A549 (cell line): ENCODE results near the gene TERB2. TPM values are rescaled to one million over a fixed set of nuclear protein-coding genes. Genes with fewer than 3 reads are reported as not detected.

Experiments
- ATAC-seq, 2 experiments: fragments of 200-7000 bp in 1 of 2; fragments of >200 bp in 1 of 2; cut with Nextera tagmentation in 1 of 2; cut with Tn5 transposase in 1 of 2; 3 replicates each; pipeline versions ENCODE4 v1.8.0 to v1.9.1; 2018 to 2020; ENCODE audit warnings: mild to moderate bottlenecking in 1 of 2, moderate library complexity in 1 of 2
- CTCF ChIA-PET: fragments of 300-600 bp; sonication (Branson Sonifier 250); formaldehyde crosslinking; extraction: SDS; loops from one replicate; lab custom pipeline; 2021; ENCODE audit warnings: antibody characterized with exemption, inconsistent platforms; lab: Yijun Ruan, JAX
- POLR2A ChIA-PET: fragments of 350-600 bp; formaldehyde crosslinking; extraction: SDS; loops from one replicate; lab custom pipeline; 2021; ENCODE audit warnings: antibody characterized with exemption, inconsistent platforms; lab: Yijun Ruan, JAX
- DNase-seq, 2 experiments: peaks; one replicate each; pipeline versions ENCODE4 v3.0.0 to v3.0.0-alpha.2; 2011 to 2016; ENCODE audit warnings: low read depth in 1 of 2, low spot score in 1 of 2
- FAIRE-seq: peaks from 2 replicates; lab custom pipeline; 2011; peaks lifted over from hg19 to GRCh38; lab: Jason Lieb, UNC
- H3K27ac ChIP-seq, 2 experiments: fragments of >200 bp; sonication (Bioruptor Twin); formaldehyde crosslinking; 3 replicates each; pipeline ENCODE4 v1.5.1; 2016 to 2017
- H3K4me1 ChIP-seq: fragments of >200 bp; sonication (Bioruptor Twin); formaldehyde crosslinking; 3 replicates; pipeline ENCODE4 v1.6.1; 2016
- H3K4me2 ChIP-seq: fragments of >200 bp; sonication (Bioruptor Twin); formaldehyde crosslinking; 3 replicates; pipeline ENCODE4 v1.6.1; 2016
- H3K4me3 ChIP-seq: fragments of >200 bp; sonication (Bioruptor Twin); formaldehyde crosslinking; 3 replicates; pipeline ENCODE4 v1.5.1; 2016
- H3K9me3 ChIP-seq: fragments of >200 bp; sonication (Bioruptor Twin); formaldehyde crosslinking; 3 replicates; pipeline ENCODE4 v1.6.1; 2016
- CBX8 ChIP-seq: fragments of 200-600 bp; sonication (generic); IDR thresholded peaks from 2 replicates; pipeline ENCODE4 v1.6.1; 2016
- CHD2 ChIP-seq: fragments of 150-350 bp; IDR thresholded peaks from 2 replicates; pipeline ENCODE4 v1.6.1; 2014; ENCODE audit warnings: low read length; ENCODE audit not compliant: partially characterized antibody
- CTCF ChIP-seq: fragments of >200 bp; sonication (Bioruptor Twin); formaldehyde crosslinking; IDR thresholded peaks from 3 replicates; pipeline ENCODE4 v1.5.1; 2016
- EHF ChIP-seq: fragments of 250-450 bp; sonication (Bioruptor Pico); IDR thresholded peaks from 2 replicates; pipeline ENCODE4 v1.5.0; 2020; ENCODE audit warnings: mild to moderate bottlenecking
- EHMT2 ChIP-seq: fragments of 200-600 bp; sonication (generic); IDR thresholded peaks from 2 replicates; pipeline ENCODE4 v1.6.1; 2016; ENCODE audit warnings: antibody characterized with exemption, low read depth, mild to moderate bottlenecking, moderate library complexity
- ELK1 ChIP-seq: fragments of 150-350 bp; IDR thresholded peaks from 2 replicates; pipeline ENCODE4 v1.6.1; 2014; ENCODE audit warnings: low read depth, mild to moderate bottlenecking, low read length
- FOSB ChIP-seq: fragments of 250-450 bp; sonication (Bioruptor Pico); IDR thresholded peaks from 2 replicates; pipeline ENCODE4 v1.5.0; 2020; ENCODE audit warnings: mild to moderate bottlenecking, moderate library complexity
- HOXB13 ChIP-seq: fragments of 250-450 bp; sonication (Bioruptor Pico); IDR thresholded peaks from 2 replicates; pipeline ENCODE4 v1.5.0; 2020; ENCODE audit warnings: low read depth, mild to moderate bottlenecking, moderate library complexity
- JUN ChIP-seq, 2 experiments: fragments of >200 bp; sonication (Bioruptor Twin); formaldehyde crosslinking; IDR thresholded peaks; 2 replicates in 1 of 2; 3 replicates in 1 of 2; pipeline ENCODE4 v1.6.1; 2016 to 2017
- JUNB ChIP-seq: fragments of >200 bp; sonication (Bioruptor Twin); formaldehyde crosslinking; IDR thresholded peaks from 2 replicates; pipeline ENCODE4 v1.6.1; 2016
- KDM1A ChIP-seq: fragments of 200-600 bp; sonication (generic); IDR thresholded peaks from 2 replicates; pipeline ENCODE4 v1.6.1; 2016; ENCODE audit warnings: low read depth, mild to moderate bottlenecking
- KDM5A ChIP-seq: fragments of 200-600 bp; sonication (generic); IDR thresholded peaks from 2 replicates; pipeline ENCODE4 v1.6.1; 2016; ENCODE audit warnings: antibody characterized with exemption, mild to moderate bottlenecking
- MAFK ChIP-seq: fragments of 450-650 bp; IDR thresholded peaks from 2 replicates; pipeline ENCODE4 v1.6.1; 2014; ENCODE audit not compliant: partially characterized antibody
- MYC ChIP-seq: IDR thresholded peaks from 2 replicates; pipeline ENCODE4 v1.6.1; 2012; ENCODE audit warnings: mild to moderate bottlenecking, inconsistent platforms, low read length, improper control_type of control experiment, borderline replicate concordance
- NFE2L2 ChIP-seq: fragments of 150-350 bp; conservative IDR thresholded peaks from 2 replicates; pipeline ENCODE4 v1.6.1; 2014; ENCODE audit warnings: low read length
- NPAS2 ChIP-seq: fragments of 250-450 bp; sonication (Bioruptor Pico); IDR thresholded peaks from 2 replicates; pipeline ENCODE4 v1.8.0; 2022; ENCODE audit warnings: mild to moderate bottlenecking, moderate library complexity, borderline replicate concordance
- PHF8 ChIP-seq: fragments of 200-600 bp; sonication (generic); IDR thresholded peaks from 2 replicates; pipeline ENCODE4 v1.6.1; 2016; ENCODE audit warnings: low read depth, mild to moderate bottlenecking, antibody characterized with exemption, moderate library complexity, borderline replicate concordance
- POLR2A ChIP-seq: IDR thresholded peaks from 2 replicates; pipeline ENCODE4 v1.6.1; 2012; ENCODE audit warnings: mild to moderate bottlenecking, low read length
- RNF2 ChIP-seq: fragments of 200-600 bp; sonication (generic); IDR thresholded peaks from 2 replicates; pipeline ENCODE4 v1.6.1; 2016; ENCODE audit warnings: low read depth, mild to moderate bottlenecking, antibody characterized with exemption, moderate library complexity, borderline replicate concordance
- SMC3 ChIP-seq: fragments of >200 bp; sonication (Bioruptor Twin); formaldehyde crosslinking; IDR thresholded peaks from 3 replicates; pipeline ENCODE4 v1.6.1; 2018; ENCODE audit warnings: inconsistent platforms
- SREBF2 ChIP-seq: fragments of 450-650 bp; IDR thresholded peaks from 2 replicates; pipeline ENCODE4 v1.6.1; 2014; ENCODE audit warnings: mild to moderate bottlenecking, moderate library complexity
- TFCP2L1 ChIP-seq: fragments of 250-450 bp; sonication (Bioruptor Pico); IDR thresholded peaks from 2 replicates; pipeline ENCODE4 v1.5.0; 2021; ENCODE audit warnings: mild to moderate bottlenecking
- TP53 ChIP-seq: fragments of 250-450 bp; sonication (Bioruptor Pico); IDR thresholded peaks from 2 replicates; pipeline ENCODE4 v1.5.0; 2021; ENCODE audit warnings: mild to moderate bottlenecking, moderate library complexity
- ZC3H11A ChIP-seq: fragments of 450-650 bp; IDR thresholded peaks from 2 replicates; pipeline ENCODE4 v1.6.1; 2014; ENCODE audit warnings: antibody characterized with exemption, mild to moderate bottlenecking
- WGBS: methylation state at CpG from one replicate; pipeline ENCODE4 v1.1.6; 2017; ENCODE audit errors: missing lambda C conversion rate; 5-methylcytosine and 5-hydroxymethylcytosine counted together
- polyA minus RNA-seq: library from RNA; depleted of rRNA, polyadenylated mRNA; stranded (reverse); fragments of >200 nt; gene quantifications from 2 replicates; pipeline ENCODE4 v1.2.3, GENCODE V29; 2011; rRNA and poly(A)+ RNA removed
- polyA plus RNA-seq, 4 experiments: library from polyadenylated mRNA; depleted of rRNA in 3 of 4; stranded (reverse); fragments of >200 nt; fragmentation: RNase III in 1 of 4; extraction: RNeasy Plus Mini Kit Qiagen cat#74134 plus additional on column Dnase treatment in 1 of 4; gene quantifications; 2 replicates in 3 of 4; 3 replicates in 1 of 4; pipeline ENCODE4 v1.2.3, GENCODE V29; 2011 to 2017
- TF ChIP-seq, protein P1 (sequence below): fragments of 450-650 bp; IDR thresholded peaks from 2 replicates; pipeline ENCODE4 v1.6.1; 2014; ENCODE audit warnings: antibody characterized with exemption

The TERB2 gene, protein sequence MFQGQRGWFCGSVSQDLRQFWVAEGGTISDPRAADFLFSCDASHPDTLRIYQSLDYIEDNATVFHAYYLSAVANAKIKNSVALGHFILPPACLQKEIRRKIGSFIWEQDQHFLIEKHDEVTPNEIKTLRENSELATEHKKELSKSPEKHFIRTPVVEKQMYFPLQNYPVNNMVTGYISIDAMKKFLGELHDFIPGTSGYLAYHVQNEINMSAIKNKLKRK
- polyA plus RNA-seq (2011; rRNA removed) (not detected in 2 replicates), polyA plus RNA-seq (2017; fragmentation: RNase III; extraction: RNeasy Plus Mini Kit Qiagen cat#74134 plus additional on column Dnase treatment) (not detected in 3 replicates), polyA minus RNA-seq (not detected in 2 replicates)
- polyA plus RNA-seq (2012; cell fraction: cytosol; rRNA removed) = not detected in 2 replicates
- not detected in 2 replicates for polyA plus RNA-seq (2012; cell fraction: nucleus; rRNA removed)

- ChIA-PET POLR2A (no interaction called here), CTCF (no interaction called here)
- WGBS = 86% methylated on average over 13 of the region's 13 CpGs
- no peaks in the 10 kb centered on the region for H3K4me1 ChIP-seq
- no peaks in the 10 kb centered on the region for H3K9me3 ChIP-seq
- no peak for ATAC-seq
- no peak for DNase-seq
- no peak within 1 kb of the TSS for H3K27ac ChIP-seq
- H3K4me3 ChIP-seq = no peak within 1 kb of the TSS
- no peak within 1 kb of the TSS for H3K4me2 ChIP-seq
- TF ChIP-seq ZC3H11A (no peak), HOXB13 (CRISPR knock-in tag) (no peak), MYC (no peak), RNF2 (no peak), POLR2A (no peak), SREBF2 (no peak), TFCP2L1 (no peak), NFE2L2 (no peak), SMC3 (no peak), FOSB (CRISPR knock-in tag) (no peak), TP53 (CRISPR knock-in tag) (no peak), JUN (IDR thresholded peaks at IDR 0.05) (no peak), KDM1A (no peak), EHF (CRISPR knock-in tag) (no peak), JUNB (no peak), MAFK (no peak), EHMT2 (no peak)
- TF ChIP-seq, all 56 proteins: peak for 0
- FAIRE-seq = no peak
Measured at GRCh38 chr15:44956388-44956787, at the start of gene TERB2. Gene TERB2, plus strand, starts transcription at chr15:44956687. Its CDS starts 32 bp downstream, at chr15:44956719.

- FAIRE-seq (no peak), ATAC-seq (no peak), DNase-seq (no peak)
- CTCF ChIA-PET = no interaction called here
- TF ChIP-seq, protein P1, sequence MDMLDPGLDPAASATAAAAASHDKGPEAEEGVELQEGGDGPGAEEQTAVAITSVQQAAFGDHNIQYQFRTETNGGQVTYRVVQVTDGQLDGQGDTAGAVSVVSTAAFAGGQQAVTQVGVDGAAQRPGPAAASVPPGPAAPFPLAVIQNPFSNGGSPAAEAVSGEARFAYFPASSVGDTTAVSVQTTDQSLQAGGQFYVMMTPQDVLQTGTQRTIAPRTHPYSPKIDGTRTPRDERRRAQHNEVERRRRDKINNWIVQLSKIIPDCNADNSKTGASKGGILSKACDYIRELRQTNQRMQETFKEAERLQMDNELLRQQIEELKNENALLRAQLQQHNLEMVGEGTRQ = no peak
- no peak for TF ChIP-seq CTCF
- TF ChIP-seq MYC = no peak
- no peak for TF ChIP-seq PHF8
- TF ChIP-seq NPAS2 (CRISPR knock-in tag) = no peak
- no peak for TF ChIP-seq ELK1
- no peak for TF ChIP-seq KDM1A
- TF ChIP-seq KDM5A = no peak
- TF ChIP-seq CHD2 = no peak
- no peak for TF ChIP-seq EHF (CRISPR knock-in tag)
- TF ChIP-seq CBX8 = no peak
- WGBS = 48% methylated on average over 2 of the region's 2 CpGs
- Histone ChIP-seq H3K4me1 (no peaks in the 10 kb centered on the region), H3K27ac (no peak overlapping the region), H3K4me2 (no peak overlapping the region), H3K9me3 (no peaks in the 10 kb centered on the region), H3K4me3 (no peak overlapping the region)
- POLR2A ChIA-PET = no interaction called here
Measured at GRCh38 chr15:44909423-44909822, 47.1 kb upstream of the TERB2 start.
